C1 segment of cervical spinal cord (tissue), 14 donors: Measurements from ENCODE around the gene CDR2.
"Not testable (repeated sequence)": the region's sequence is repeated elsewhere in the genome, so short reads cannot be mapped to it uniquely, and the experiment has no call there.

Experiments used
- DNase-seq, 14 donors: peaks; one replicate each; lab custom pipeline; 2025; lab: John Stamatoyannopoulos, UW

CDR2 gene

DNA sequence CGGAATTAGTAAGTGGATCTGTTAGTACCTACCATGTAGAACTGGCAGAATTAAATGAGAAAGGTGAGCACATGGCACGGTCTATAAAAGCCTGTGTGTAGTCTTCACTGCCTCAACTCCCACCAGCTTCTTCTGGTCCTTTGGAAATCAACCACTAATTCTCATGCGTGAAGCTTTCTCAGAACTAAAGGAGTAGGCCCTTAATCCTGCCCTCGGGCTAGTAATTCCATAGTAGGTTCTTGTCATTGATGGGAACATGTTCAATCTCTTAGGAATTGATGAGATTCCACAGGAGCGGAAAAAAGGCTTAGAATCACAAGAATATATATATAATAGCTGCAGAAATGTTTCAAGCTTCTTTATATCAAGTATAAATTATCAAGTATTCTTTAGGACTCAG is 21.7 kb downstream of the CDR2 start:
- no peak for DNase-seq

DNA sequence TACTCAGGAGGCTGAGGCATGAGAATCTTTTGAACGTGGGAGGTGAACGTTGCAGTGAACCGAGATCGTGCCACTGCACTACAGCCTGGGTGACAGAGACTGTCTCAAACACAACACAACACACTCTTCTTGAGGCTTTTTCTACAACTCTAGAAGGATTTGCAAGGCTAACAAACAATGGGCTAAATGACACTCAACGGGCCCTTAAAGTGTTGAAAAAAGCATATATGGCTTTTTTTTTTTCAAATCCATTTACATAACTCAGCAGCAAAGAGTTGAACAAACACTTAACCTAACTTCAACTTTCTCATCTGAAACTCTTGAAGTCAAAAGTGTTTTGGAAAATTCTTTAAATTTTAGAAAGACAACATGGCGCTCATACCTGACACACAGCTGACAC is 22.3 kb downstream of the CDR2 start:
- no peak for DNase-seq

DNA sequence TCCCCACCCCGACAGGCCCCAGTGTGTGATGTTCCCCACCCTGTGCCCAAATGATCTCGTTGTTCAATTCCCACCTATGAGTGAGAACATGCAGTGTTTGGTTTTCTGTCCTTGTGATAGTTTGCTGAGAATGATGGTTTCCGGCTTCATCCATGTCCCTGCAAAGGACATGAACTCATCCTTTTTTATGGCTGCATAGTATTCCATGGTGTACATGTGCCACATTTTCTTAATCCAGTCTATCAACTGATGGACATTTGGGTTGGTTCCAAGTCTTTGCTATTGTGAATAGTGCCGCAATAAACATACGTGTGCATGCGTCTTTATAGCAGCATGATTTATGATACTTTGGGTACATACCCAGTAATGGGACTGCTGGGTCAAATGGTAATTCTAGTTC is 23.4 kb downstream of the CDR2 start:
- not testable (repeated sequence) for DNase-seq

DNA sequence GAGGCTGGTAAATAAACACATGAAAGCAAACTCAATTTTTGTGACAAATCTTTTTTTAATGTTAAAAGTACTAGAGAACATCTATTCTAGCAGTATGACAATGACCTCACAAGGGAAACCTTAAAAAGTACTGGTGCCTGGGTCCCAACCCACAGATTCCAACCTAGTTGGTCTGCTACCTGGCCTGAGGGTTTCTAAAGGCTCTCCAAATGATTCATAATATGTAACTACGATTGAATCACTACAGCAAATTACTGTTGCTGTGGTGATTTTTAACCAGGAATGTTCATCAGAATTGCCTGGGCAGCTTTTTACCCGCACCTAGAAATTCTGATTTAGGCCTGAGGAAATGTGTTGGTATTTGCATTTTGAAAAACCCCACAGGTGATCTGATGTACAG is 26.1 kb downstream of the CDR2 start:
- DNase-seq = no peak

DNA sequence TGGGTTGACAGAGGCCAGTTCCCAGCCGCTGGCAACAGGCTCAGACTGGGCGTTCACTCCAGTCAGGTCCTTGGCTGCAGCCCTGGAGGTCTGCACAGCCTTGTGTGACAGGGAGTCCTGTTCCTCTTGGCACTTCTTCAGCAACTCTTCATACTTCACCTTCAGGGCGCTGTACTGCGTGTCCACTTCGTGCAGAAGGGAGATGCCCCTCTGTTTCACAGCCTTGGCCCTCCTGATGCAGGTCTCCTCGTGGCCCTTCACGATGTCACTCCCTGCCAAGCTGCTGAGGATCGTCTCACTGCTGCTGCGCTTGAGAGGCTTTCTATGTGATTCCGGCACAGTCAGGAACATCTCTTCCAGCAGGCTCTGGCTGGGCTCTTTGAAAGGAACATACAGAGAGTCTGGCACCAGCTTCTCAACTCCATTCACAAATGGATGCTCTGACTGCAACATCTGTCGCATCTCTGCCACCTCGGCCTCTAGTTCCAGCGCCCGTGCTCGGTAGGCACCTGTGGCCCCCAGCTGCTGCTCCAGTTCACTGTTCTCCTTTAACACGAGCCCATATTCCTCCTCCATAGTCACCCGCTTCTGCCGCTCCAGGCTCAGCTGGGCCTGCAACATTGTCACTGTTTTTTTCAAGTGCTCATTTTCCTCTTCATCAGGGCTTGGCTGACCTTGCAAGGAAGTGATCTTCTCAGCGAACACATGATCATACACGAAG is 27.2 kb downstream of the CDR2 start:
- DNase-seq = peak in 5 of 14 donors; percentile 10 to 44 (median 32)

DNA sequence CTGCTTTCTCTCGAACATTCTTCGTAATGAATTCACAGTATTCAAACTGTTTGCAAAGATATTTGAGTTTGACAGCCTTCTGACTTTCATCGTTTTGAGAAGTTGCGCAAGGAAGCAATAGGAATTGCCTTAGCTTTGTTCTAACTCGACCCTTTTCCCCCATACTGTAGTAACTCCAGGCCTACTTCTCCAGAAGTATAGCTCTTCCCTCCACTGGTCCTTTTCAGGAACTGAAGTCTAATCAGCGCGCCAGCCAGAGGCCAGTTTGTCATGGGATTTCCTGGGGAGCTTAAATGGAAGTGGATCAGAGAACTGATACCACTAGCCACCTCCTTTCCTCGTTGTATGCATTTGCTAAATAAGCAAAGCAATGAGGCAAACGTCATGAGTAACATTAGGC is 27.9 kb downstream of the CDR2 start:
- peak in 3 of 14 donors; percentile 5 to 10 (median 6) for DNase-seq

DNA sequence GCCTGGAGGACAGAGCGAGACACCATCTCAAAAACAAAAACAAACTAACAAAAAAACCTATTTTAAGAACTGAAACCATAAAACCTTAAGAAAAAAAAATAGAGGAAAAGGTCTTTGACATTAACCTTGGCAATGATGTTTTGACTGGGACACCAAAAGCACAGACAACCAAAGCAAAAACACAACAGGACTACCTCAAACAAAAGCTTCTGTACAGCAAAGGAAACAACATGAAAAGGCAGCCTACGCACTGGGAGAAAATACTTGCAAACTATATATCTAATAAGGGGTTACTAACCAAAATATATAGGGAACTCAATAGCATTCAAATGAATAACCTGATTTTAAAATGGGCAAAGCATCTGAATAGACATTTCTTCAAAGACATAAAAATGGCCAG is 32.3 kb downstream of the CDR2 start:
- DNase-seq = no peak

DNA sequence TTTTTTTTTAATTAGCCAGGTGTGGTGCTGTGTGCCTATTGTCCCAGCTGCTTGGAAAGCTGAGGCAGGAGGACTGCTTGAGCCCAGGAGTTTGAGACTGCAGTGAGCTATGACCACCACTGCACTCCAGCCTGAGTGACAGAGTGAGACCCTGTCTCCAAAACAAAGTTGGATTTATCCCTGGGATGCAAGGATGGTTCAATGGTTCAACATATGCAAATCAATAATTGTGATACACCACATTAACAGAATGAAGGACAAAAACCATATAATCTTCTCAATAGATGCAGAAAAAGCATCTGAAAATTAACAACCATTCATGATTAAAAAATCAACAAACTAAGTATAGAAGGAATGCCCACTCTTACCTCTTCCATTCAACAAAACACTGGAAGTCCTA is 33.5 kb downstream of the CDR2 start:
- no peak for DNase-seq

DNA sequence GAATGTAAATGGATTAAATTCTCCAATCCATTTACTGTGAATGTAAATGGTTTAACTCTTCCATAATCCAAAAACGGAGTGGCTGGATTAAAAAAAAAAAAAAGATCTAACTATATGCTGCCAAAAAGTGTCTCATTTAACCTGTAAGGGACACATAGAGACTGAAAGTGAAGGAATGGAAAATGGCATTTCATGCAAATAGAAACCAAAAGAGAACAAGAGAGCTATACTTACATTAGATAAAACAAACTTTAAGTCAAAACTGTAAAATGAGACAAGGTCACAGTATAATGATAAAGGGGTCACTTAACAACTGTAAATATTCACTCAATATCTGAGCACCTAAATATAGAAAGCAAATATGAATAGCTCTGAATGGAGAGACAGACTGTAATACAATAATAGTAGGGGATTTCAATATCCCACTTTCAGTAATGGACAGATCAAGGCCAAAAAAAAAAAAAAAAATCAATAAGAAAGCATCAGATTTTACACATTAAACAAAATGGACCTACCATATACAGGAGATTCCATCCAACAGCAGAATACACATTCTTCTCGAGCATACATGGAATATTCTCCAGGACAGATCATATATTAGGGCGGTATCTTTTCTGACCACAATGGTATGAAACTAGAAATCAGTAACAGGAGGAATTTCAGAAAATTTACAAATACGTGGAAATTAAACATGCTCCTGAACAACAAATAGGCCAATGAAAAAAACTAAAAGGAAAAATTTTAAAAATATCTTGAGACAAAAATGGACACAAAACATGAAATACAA is 36.4 kb downstream of the CDR2 start:
- no peak for DNase-seq

DNA sequence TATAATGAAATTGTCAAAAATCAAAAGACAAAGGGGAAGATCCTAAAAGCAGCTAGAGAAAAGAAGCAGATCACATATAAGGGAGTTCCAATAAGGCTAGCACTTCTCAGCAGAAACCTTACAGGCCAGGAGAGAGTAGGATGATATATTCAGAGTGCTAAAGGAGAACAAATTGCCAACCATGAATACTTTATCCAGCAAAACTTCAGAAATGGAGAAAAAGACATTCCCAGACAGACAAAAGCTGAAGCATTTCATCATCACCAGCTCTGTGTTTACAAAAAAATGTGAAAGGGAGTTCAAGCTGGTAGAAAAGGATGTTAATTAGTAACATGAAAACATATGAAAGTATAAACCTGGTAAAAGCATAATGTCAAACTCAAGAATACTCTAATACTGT is 37.4 kb downstream of the CDR2 start:
- DNase-seq = no peak

DNA sequence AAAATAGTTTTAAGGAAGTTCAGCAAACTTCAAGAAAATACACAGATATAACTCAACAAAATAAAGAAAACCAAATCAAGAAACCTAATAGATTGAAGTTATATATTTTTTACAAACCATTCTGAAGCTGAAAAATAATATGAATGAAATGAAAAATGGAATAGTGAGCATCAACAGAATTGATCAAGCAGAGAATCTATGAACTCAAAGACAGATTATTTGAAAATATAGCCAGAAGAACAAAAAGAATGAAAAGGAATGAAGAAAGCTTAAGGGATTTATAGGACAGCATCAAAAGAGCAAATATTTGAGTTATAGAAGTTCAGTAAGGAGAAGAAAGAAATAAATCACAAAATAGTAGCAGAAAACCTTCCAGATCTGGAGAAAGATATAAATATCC is 37.8 kb downstream of the CDR2 start:
- DNase-seq = no peak

DNA sequence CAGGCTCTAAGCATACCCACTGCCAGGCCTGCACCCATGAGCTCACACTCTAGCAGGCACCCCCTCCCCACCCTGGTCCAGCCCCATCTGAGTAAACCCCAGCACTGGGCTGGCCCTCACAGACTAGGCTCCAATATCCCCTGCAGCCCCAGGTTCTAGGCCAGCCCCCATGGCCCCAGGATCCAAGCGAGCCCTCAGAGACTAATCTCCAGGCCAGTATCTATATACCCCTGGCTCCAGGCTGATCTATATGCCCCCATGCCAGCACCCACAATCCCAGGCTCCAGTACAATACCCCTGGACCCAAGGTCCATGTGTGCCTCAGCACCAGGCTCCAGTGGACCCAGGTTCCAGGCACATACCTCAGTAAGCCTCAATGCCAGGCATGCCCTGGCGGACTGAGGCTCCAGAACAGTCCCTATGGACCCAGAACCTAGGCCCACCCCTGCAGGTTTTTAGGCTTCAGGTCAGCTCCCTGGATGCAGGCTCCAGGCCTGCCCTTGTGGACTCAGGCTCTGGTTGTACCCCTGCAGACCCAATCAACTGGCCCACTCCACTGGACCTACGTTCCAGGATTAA is 38.7 kb downstream of the CDR2 start:
- DNase-seq = no peak

DNA sequence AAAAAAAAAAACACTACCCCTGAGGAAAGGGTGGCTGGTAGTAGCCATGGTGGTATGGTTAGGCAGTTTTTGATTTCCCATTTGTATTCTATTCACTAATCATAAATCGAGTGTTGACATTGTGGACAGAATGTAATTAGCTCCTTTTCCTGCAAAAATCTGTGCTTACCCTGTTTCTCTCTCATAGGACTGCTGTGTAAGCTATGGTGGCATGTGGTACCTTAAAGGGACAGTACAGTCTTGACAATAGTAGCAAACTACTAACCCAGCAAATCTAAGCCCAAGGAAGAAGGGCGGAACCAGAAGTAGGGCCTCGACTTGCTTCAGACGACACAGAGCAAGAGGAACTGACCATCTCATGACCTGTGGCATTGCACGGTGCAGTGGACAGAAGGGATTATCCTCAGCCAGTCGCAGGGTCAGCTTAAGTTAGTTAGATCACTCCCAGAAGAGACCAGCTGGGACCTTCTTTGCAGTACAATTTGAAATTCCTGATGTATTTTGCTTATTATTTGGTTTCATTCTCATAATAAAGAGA is 40.9 kb downstream of the CDR2 start:
- DNase-seq = peak in 1 of 14 donors; percentile 7

DNA sequence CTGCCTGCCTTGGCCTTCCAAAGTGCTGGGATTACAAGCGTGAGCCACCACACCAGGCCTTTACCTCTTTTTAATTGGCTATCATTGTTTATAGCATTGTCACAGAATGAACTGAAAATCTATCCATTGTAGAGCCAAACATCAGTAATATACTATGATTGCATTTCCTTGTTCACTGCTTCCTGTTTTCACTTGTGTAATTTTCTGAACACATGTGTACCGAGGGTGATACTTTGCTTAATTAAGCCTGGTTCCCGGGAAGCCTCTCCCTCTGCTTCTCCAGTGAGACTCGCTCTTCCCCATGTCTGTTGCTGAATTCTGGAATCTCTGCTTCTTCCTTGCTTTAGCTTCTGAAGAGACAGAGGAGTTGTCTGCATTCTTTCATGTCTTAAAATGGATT is 44.1 kb downstream of the CDR2 start:
- no peak for DNase-seq

DNA sequence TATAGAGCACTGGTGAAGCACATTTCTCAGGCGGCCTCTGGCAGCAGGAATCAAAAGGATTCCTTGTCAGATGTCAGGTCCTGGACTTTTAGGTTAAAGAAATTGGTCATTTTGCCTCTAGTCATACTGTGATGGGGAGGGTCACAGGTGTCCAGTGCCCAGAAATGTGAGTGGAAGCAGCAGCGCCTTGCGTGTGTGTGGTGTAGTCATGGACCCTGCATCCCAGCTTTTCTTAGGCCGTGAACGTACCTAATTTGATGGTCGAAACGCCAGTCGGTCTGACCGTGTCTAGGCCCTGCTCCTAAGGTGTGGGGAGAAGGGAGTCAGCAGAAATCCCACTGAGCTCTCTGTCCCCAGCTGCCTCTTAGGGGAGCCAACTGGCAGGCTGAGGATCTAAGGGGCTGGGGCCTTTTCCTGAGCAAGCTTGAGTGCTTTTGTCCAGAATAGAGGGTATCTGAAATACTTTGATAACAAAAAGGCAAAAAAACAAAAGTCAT is 45.2 kb downstream of the CDR2 start:
- no peak for DNase-seq

DNA sequence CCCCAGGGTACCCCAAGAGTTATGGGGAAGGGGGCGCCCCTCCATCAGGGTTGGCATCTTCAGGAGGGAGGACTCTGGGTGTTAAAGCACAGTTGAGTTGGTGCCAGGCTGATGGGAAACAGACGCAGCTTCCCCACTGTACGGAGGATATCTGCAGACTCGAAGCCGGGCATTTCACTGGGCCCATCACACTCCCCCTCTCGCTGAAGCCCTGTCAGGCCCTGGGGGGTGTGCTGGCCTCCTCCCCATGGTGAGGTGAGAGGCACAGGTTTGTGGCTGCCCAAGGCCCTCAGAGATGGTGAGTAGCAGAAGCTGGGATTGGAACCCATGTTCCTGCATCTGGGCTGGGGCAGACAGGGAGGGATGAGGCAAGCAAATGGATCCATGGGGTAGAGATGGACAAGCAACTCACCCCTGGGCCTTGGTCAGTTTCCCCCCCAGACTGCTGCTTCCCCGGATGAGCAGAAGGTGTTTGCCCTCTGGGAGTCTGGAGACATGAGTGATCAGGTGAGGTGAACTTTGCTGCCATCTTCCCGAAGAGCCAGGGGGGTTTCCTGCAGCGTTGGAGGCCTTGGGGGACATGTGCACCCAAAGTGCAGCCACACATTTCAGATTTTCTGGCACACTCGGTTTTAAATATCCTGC is 46.2 kb downstream of the CDR2 start:
- DNase-seq = no peak

DNA sequence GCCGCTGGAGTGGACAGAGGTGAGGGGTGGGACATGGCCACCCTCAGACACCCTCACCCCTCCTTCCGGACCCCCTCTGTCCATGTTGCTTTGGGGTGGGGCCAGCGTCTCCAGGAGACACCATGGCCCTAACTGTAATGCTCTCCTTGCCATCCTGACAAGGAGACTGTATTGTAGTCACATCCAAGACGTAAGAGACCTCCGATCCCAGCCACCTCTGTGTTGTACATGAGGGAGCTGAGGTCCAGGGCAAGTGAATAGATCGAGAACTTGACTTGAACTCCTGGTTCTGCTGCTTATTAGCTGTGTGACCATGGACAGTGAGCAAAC is 47.0 kb downstream of the CDR2 start:
- DNase-seq = no peak

DNA sequence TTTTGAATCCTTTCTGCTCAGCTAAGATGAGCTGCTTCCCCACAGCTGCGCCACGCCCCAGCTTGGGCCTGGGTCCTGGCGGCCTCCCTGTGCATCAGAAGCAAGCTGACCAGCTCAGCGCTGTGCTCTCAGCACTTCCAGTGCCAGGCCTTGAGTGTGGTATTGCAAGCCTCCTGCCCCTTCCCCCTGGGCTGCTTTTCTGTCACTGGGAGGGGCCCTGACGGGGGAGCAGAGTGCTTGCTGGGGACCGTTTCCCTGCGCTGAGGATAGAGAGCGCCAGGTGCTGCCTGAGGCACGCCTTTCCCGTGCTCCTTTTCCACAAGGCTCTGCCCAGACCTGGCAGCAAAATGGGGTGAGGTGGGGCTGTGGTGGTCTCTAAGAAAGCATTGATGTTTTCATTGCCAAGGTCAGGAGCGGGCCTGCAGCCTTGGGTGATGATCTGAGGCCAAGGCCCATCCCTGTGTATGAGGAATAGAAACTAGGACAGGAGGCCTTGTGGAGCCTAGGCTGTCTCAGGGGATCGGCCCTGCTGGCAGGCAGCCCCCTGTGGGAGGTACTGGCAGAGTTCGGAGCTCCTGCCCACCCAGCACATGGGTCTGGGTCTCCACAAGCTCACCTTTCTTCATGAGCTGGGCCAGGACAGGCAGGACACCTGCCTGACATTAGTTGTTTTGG is 47.5 kb downstream of the CDR2 start:
- DNase-seq = no peak

DNA sequence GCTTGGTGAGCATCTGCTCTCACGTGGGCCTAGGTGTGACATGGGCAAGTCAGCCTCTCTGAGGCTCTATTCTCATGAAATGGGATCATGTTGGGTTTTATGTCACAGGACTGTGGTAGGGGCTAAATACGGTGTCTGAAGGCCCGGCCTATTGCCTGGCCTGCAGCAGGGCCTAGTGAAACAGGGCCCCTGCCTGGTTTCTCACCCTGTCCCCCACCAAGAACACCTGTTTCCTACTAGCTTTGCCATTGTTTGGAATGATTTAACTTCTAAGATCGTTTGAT is 48.1 kb downstream of the CDR2 start:
- DNase-seq = no peak

DNA sequence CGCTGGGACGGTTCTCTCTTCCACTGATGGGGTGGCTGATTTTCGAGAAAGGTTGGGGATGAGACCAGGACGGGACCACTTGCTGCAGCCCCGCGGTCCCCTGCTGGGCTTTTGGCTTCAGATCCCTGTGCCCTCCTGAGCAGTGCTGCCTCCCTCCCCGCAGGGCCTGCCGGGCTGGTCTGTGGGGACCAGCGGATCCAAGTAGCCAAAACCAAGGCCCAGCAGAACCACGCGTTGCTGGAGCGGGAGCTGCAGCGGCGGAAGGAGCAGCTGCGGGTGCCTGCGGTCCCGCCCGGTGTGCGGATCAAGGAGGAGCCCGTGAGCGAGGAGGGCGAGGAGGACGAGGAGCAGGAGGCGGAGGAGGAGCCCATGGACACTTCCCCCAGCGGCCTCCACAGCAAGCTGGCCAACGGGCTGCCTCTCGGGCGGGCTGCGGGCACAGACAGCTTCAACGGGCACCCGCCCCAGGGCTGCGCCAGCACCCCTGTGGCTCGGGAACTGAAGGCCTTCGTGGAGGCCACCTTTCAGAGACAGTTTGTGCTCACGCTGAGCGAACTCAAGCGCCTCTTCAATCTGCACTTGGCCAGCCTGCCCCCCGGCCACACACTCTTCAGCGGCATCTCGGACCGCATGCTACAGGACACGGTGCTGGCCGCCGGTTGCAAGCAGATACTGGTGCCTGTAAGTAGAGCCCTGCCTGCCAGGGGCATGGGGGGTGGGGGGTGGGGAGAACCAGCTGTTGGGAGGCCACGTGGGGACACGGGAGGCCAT is 48.6 kb downstream of the CDR2 start:
- DNase-seq = no peak
